GM19397 (cell line): ENCODE data around the gene FBN1.

Source experiments
- ATAC-seq: cut with Tn5 transposase; IDR thresholded peaks from one replicate; pipeline ENCODE4 v1.9.1; 2021; ENCODE audit warnings: mild to moderate bottlenecking, moderate library complexity; ENCODE audit not compliant: unreplicated experiment

FBN1 gene

GRCh38 chr15:48383031-48383430, 262.5 kb downstream of the FBN1 start:
- no peak for ATAC-seq

- no peak for ATAC-seq
These were observed 263.6 kb downstream of the FBN1 start for GRCh38 chr15:48381861-48382260.

- no peak for ATAC-seq
These were observed 265.3 kb downstream of the FBN1 start for GRCh38 chr15:48380198-48380597.

- ATAC-seq: no peak
These were observed 269.7 kb downstream of the FBN1 start for GRCh38 chr15:48375767-48376166.

GRCh38 chr15:48374472-48374871, 271.0 kb downstream of the FBN1 start:
- ATAC-seq: no peak

GRCh38 chr15:48373821-48374451, 271.6 kb downstream of the FBN1 start:
- no peak for ATAC-seq

- no peak for ATAC-seq
These were observed 273.5 kb downstream of the FBN1 start for GRCh38 chr15:48371961-48372360.

GRCh38 chr15:48371550-48371949, 274.0 kb downstream of the FBN1 start:
- no peak for ATAC-seq

GRCh38 chr15:48370460-48370859, 275.0 kb downstream of the FBN1 start:
- ATAC-seq: no peak

- no peak for ATAC-seq
These were observed 278.0 kb downstream of the FBN1 start for GRCh38 chr15:48367483-48367882.

- no peak for ATAC-seq
These were observed 278.8 kb downstream of the FBN1 start for GRCh38 chr15:48366584-48367312.

- ATAC-seq: no peak
These were observed 279.9 kb downstream of the FBN1 start for GRCh38 chr15:48365575-48365974.

GRCh38 chr15:48363474-48363873, 282.0 kb downstream of the FBN1 start:
- ATAC-seq: no peak

- ATAC-seq: no peak
These were observed 283.8 kb downstream of the FBN1 start for GRCh38 chr15:48361685-48362084.

- ATAC-seq: no peak
These were observed 284.7 kb downstream of the FBN1 start for GRCh38 chr15:48360841-48361240.
